Pericardium fibroblast (primary cell): ENCODE results near the gene COG6. TPM values are rescaled to one million over a fixed set of nuclear protein-coding genes. Genes with fewer than 3 reads are reported as not detected.

Experiments used
- total RNA-seq: library from RNA; depleted of rRNA; stranded (reverse); fragments of >200 nt; gene quantifications from 2 replicates; pipeline ENCODE4 v1.2.3, GENCODE V29; 2015

COG6 gene
- total RNA-seq: 14.5 and 124 TPM in 2 replicates

DNA sequence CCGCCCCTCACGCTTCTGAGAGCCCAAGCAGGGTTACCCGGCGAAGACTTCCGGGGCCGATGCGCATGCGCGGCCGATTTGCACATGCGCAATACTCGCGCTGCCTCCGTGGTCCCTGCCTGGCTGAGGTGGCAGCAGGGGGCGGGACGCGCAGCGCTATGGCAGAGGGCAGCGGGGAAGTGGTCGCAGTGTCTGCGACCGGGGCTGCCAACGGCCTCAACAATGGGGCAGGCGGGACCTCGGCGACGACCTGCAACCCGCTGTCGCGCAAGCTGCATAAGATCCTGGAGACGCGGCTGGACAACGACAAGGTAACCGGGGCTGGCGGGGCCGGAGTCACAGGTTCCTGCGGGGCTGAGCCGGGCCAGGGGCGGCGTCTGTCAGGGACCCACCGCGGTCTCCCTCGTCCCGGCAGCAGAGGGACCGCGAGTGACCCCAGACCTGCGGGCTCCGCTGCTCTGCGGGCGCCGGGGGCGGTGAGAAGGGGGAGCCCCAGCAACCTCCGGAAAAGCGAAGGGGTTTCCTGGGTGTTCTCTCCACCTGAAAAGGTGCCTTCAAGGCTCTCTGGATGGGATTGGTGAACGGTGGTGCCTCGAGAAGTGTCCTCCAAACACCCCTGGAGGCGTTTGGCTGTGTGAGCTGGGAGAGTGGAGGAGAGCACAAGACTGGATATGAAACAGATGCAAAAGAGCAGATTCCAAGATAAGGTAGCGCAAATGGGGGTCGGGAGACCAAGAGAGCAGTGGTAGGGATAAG is at the start of gene COG6:
COG6 (plus strand) TSS at position 94 of the 756 bp plus-strand sequence; CDS start at position 159, 65 bp downstream.

Other genes with a start within 250 kb of the COG6 start
- 65.1 and 72.5 TPM in 2 replicates for gene LHFPL6, start 52.5 kb upstream of the COG6 start, total RNA-seq